Memory B cell (primary cell): Measurements from ENCODE around the gene SLC17A3.
A peak's percentile ranks its signal among the peaks of the same experiment; 100 is the strongest.

Source experiments
- ATAC-seq: fragments of 150-1000 bp; cut with Tn5 transposase; 2 replicates; pipeline ENCODE4 v1.10.0; 2021; ENCODE audit warnings: low read depth, mild to moderate bottlenecking, moderate library complexity
- DNase-seq, 2 donors: peaks; one replicate each; pipeline ENCODE4 v3.0.0; 2022; ENCODE audit warnings: low spot score in 2 of 2
- H3K27ac Mint-ChIP-seq: one replicate; pipeline ENCODE4 v1.8.0; 2022; ENCODE audit warnings: mild to moderate bottlenecking, moderate library complexity, mixed read lengths
- H3K27me3 Mint-ChIP-seq: one replicate; pipeline ENCODE4 v1.8.0; 2022; ENCODE audit warnings: mixed read lengths
- H3K36me3 Mint-ChIP-seq: one replicate; pipeline ENCODE4 v1.8.0; 2022; ENCODE audit warnings: mild to moderate bottlenecking, mixed read lengths
- H3K4me1 Mint-ChIP-seq: one replicate; pipeline ENCODE4 v1.8.0; 2022; ENCODE audit warnings: mixed read lengths
- H3K4me3 Mint-ChIP-seq: one replicate; pipeline ENCODE4 v1.8.0; 2022; ENCODE audit warnings: mild to moderate bottlenecking, moderate library complexity, mixed read lengths
- H3K9me3 Mint-ChIP-seq: one replicate; pipeline ENCODE4 v1.8.0; 2022; ENCODE audit warnings: mixed read lengths

SLC17A3 gene

DNA sequence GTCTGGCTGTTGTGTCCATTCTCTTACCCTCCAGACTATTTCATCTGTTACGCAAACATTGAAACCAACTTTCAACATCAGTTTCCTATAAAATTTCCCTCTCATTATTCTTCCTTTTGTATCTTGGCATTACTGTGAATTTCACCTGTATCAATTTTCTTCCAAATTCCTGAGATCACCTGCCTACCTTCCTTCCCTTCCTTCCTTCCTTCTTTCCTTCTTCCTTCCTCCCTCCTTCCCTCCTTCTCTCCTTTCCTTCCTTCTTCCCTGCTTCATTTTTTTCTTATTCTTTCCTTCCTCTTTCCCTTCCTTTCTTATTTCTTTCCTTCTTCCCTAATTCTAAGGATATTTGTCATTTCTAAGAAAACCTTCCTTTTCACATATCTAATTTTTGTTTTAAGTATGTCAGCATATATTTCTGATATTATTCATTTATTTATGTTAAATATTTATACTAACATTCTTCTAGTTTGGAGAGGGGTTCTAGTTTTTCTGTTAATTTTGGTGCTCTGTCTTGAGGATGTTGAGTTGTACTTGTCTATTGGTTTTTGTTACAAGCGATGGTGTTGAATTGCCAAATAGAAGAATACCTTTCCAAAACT, 4.8 kb upstream of the SLC17A3 start:
- Mint-ChIP-seq H3K27me3 (peaks cover 9% of the 10 kb centered on the region), H3K4me1 (no peaks in the 10 kb centered on the region), H3K4me3 (no peak overlapping the region), H3K9me3 (no peaks in the 10 kb centered on the region), H3K27ac (no peak overlapping the region), H3K36me3 (no peaks in the 10 kb centered on the region)
- DNase-seq: no peak
- no peak for ATAC-seq

DNA sequence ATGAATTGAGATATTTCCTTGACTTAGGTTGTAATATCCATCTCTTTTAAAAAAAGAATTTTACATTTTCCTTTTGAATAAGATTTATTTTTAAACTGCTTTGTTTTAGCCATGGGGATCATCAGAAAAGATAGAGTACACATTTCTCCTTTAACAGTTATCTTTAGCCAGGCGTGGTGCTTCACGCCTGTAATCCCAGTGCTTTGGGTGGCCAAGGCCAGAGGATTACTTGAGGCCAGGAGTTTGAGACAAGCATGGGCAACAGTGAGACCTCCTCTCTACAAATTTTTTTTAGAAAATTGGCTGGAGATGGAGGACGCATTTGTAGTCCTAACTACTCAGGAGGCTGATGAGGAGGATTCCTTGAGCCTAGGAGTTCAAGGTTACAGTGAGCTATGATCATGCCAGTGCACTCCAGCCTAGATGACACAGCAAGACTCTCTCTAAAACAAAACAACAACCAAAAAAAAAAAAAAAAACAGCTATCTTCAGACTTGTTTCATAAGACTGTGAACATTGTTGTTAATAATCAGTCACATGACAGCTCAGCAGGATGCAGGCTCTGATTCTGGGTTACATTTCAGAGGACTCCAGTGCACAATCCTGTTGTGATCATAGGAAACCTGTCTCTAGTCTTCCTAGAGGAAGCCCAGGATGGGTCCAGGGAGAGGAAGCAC, 2.0 kb upstream of the SLC17A3 start:
- H3K9me3 Mint-ChIP-seq: no peaks in the 10 kb centered on the region
- peaks cover 6% of the 10 kb centered on the region for H3K4me1 Mint-ChIP-seq
- H3K36me3 Mint-ChIP-seq: no peaks in the 10 kb centered on the region
- peaks cover 12% of the 10 kb centered on the region for H3K27me3 Mint-ChIP-seq
- H3K4me3 Mint-ChIP-seq: no peak overlapping the region
- ATAC-seq (no peak), DNase-seq (no peak)
- H3K27ac Mint-ChIP-seq: no peak overlapping the region

DNA sequence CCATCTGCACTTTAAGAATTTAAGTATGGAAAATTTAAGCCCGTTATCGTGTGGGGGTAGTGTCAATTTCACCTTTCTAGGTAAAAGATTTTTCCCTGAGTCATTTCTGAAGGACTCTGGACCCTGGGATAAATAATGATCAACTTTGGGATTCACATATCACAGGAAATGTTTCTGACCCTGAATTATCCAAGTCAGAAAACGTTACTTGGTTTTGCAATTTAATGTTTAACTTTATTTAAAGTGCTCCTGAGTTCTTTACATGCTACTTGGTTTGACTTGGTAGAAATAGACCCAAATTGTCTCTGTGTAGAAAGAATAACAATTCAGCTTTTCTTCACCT, 1.5 kb upstream of the SLC17A3 start:
- Mint-ChIP-seq H3K4me1 (peaks cover 6% of the 10 kb centered on the region), H3K4me3 (no peak overlapping the region), H3K27ac (no peak overlapping the region), H3K36me3 (no peaks in the 10 kb centered on the region), H3K27me3 (peaks cover 12% of the 10 kb centered on the region), H3K9me3 (no peaks in the 10 kb centered on the region)
- ATAC-seq (no peak), DNase-seq (no peak)

DNA sequence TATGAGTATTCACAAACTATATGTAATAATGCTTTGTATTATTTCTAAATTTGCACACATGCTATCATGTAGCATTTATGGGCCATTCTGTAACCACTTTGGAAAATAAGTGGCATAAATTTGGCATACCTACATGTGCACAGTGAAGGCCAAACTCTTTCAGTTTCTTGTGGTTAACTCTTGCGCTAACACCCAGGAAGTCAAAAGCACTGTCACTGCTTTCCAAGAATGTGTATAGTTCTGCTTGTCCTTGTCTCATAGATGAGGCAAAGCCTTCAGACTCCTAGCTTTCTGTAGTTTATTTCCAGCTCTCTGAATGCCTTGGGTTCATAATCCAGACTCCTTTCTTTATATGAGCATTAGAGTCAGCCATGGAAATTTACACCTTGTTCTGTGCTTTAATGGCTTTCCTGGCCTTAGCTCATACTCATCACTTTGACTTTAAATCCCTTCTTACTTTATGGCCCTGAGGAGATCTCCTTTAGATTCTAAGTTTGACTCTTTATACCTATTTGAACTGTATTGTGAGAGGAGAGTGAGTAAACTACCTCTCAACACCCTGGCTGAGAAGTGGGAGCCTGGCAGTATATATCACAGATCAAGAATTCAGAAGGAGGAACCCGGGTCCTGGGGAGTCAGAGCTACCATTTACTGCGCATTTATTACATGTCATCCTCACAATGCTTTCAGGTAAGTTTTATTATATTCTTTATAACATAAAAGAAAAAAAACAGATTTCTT, 949 bp upstream of the SLC17A3 start:
- DNase-seq: no peak
- ATAC-seq: no peak
- Mint-ChIP-seq H3K4me1 (peaks cover 6% of the 10 kb centered on the region), H3K27me3 (peaks cover 12% of the 10 kb centered on the region), H3K9me3 (no peaks in the 10 kb centered on the region), H3K36me3 (no peaks in the 10 kb centered on the region), H3K27ac (no peak overlapping the region), H3K4me3 (no peak overlapping the region)

DNA sequence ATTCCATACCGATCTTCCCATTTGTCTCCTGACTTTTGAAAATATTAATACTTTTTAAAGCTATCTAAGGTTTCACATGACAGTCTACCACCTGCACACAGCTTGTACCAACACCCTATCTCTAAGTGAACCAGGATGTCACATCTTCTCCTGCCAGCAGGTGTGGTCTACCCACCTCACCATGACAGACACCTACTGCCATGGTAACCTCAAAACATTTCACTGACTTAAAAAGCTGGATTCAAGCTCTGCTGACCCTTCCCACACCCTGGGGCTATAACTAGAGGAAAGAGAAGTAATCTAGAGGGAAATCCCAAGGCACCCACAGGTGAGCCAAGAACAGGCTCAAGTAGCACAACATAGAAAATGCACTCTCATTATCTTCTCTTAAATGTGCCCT, 1.2 kb downstream of the SLC17A3 start:
- H3K4me1 Mint-ChIP-seq: peaks cover 6% of the 10 kb centered on the region
- H3K36me3 Mint-ChIP-seq: no peaks in the 10 kb centered on the region
- H3K9me3 Mint-ChIP-seq: no peaks in the 10 kb centered on the region
- no peak overlapping the region for H3K4me3 Mint-ChIP-seq
- H3K27ac Mint-ChIP-seq: no peak overlapping the region
- peak; percentile 43 for ATAC-seq
- DNase-seq: no peak
- peaks cover 9% of the 10 kb centered on the region for H3K27me3 Mint-ChIP-seq

DNA sequence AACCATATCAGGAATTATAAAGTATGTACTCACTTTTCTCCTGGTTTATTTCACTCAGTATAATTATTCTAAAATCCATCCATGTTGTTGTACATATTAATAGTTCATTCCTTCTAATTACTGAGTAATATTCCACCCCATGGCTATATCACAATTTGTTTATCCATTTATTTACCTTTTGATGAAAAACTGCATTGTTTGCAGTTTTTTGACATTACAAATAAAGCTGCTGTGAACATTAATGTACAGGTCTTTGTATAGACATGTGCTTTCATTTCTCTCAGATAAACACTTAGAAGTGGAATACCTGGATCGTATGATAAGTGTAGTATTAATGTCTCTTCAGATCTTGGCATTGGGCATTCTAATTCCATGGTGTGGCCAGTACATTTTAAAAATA, 4.2 kb downstream of the SLC17A3 start:
- Mint-ChIP-seq H3K27ac (no peak overlapping the region), H3K36me3 (no peaks in the 10 kb centered on the region), H3K27me3 (peaks cover 2% of the 10 kb centered on the region)

DNA sequence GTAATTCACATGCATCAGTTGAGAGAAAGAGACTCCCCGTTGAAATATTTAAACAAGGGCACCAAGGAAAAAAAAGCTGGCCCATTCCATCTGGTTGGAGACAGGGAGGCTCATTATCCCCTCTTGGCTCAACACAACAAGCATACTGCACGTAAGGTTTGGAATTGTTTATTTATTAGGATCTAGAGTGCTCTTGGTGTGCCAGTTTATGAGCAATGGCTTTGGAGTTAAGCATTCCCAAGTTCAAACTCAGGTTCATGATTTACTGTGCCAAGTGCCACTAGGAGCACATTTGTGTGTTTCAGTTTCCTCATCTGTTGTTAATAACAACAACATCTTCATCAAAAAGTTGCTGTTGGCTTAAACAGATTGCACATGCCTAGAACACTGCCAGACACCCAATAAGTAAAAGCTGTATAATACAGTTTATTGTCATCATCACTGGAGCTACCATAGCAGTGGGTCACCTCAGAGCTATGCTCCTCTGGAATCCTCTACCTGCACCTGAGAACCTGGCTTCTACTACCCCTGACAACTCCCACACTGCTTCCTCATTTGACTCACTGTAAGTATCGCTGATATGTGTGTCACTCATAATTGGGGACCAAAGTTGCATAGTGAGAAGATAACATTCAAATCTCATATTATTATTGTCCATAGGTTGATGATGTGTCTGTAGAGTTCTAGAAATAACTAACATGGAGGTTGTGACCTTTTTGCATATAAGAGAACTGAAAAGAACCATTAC, 5.4 kb downstream of the SLC17A3 start:
- ATAC-seq: no peak
- H3K36me3 Mint-ChIP-seq: no peaks in the 10 kb centered on the region
- DNase-seq: no peak
- H3K9me3 Mint-ChIP-seq: no peaks in the 10 kb centered on the region
- H3K4me1 Mint-ChIP-seq: peaks cover 6% of the 10 kb centered on the region
- H3K27me3 Mint-ChIP-seq: peaks cover 9% of the 10 kb centered on the region
- H3K4me3 Mint-ChIP-seq: no peak overlapping the region
- H3K27ac Mint-ChIP-seq: no peak overlapping the region

More for the DNA sequence above, 4.2 kb downstream of the SLC17A3 start:
- ATAC-seq (no peak), DNase-seq (no peak)
- Mint-ChIP-seq H3K9me3 (no peaks in the 10 kb centered on the region), H3K4me1 (peaks cover 6% of the 10 kb centered on the region), H3K4me3 (no peak overlapping the region)

DNA sequence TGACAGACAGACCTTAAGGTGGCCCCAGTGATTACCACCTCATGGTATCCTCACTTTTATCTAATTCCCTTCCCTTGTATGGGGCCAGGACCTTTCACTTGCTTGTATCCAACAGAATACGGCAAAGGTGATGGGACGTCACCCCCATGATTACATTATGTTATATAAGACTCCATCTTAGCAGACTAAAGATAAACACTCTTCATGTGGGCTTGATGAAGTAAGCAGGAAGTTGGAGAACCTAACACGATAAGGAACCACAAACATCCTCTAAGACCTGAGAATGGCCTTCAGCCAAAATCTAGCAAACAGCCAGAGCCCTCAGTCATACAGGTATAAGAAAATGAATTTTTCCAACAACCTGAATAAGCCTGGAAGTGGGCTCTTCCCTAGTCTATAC, 8.0 kb downstream of the SLC17A3 start:
- H3K36me3 Mint-ChIP-seq: no peaks in the 10 kb centered on the region
- peaks cover 9% of the 10 kb centered on the region for H3K27me3 Mint-ChIP-seq
- H3K9me3 Mint-ChIP-seq: no peaks in the 10 kb centered on the region
- H3K4me3 Mint-ChIP-seq: no peak overlapping the region
- no peak for DNase-seq
- no peak for ATAC-seq
- H3K4me1 Mint-ChIP-seq: no peaks in the 10 kb centered on the region
- H3K27ac Mint-ChIP-seq: no peak overlapping the region

DNA sequence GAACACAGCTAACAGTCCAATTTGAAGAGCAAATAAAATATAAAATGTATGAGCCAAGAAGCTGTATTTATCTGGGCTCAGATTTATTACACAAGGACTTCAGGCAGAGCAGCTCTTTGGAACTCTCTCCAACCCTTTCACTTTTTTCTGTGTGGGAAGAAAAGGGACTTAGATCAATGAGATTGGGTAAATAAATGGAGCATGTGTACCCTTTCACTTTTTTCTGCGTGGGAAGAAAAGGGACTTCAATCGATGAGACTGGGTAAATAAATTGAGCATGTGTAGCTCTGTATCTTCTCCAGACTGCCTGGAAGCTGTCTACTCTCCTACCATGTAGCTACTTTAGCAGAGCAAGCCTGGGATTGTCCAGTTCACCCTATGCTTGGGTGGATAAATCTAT, 10.7 kb downstream of the SLC17A3 start:
- Mint-ChIP-seq H3K27me3 (peaks cover 14% of the 10 kb centered on the region), H3K36me3 (no peaks in the 10 kb centered on the region), H3K4me1 (no peaks in the 10 kb centered on the region), H3K27ac (no peak overlapping the region), H3K9me3 (no peaks in the 10 kb centered on the region), H3K4me3 (no peak overlapping the region)
- DNase-seq (no peak), ATAC-seq (no peak)

DNA sequence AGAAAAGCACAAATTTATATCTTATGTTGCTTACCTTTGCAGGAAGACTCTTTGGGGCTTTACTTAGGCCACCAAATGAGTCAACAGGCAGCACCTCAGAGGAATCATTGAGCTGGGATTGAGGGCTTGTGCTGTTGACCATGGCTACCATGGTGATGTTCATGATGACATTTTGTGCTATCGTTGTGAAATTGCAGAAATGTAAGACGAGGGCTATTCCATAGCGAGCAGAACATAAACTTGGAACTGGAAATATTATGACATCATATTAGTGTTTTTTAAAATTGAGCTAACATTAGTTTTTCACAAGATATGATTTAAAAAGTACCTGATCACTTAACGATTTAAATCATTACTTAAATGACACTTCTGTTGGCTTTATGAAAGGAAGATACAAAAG, 11.8 kb downstream of the SLC17A3 start:
- Mint-ChIP-seq H3K36me3 (no peaks in the 10 kb centered on the region), H3K4me1 (no peaks in the 10 kb centered on the region), H3K27ac (no peak overlapping the region), H3K9me3 (no peaks in the 10 kb centered on the region), H3K4me3 (no peak overlapping the region), H3K27me3 (peaks cover 20% of the 10 kb centered on the region)
- ATAC-seq (no peak), DNase-seq (no peak)

DNA sequence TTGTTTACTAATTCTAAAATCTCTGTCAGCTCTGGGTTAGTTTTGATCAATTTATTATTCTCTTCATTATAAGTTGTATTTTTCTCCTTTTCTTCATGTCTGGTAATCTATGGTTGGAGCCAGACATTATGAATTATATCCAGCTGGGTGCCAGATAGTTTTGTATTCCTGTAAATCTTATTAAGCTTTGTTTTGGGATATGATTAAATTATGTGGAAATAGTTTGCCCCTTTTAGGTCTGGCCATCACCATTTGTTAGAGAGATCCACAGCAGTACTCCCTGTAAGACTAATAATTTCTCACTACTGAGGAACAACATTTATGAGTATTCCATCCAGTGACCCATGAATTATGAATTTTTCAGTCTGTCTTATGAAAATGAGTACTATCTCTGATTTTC, 21.3 kb downstream of the SLC17A3 start:
- Mint-ChIP-seq H3K4me3 (no peak overlapping the region), H3K36me3 (no peaks in the 10 kb centered on the region), H3K9me3 (peaks cover 2% of the 10 kb centered on the region), H3K27ac (no peak overlapping the region), H3K27me3 (peaks cover 7% of the 10 kb centered on the region), H3K4me1 (peaks cover 3% of the 10 kb centered on the region)
- no peak for DNase-seq
- no peak for ATAC-seq

DNA sequence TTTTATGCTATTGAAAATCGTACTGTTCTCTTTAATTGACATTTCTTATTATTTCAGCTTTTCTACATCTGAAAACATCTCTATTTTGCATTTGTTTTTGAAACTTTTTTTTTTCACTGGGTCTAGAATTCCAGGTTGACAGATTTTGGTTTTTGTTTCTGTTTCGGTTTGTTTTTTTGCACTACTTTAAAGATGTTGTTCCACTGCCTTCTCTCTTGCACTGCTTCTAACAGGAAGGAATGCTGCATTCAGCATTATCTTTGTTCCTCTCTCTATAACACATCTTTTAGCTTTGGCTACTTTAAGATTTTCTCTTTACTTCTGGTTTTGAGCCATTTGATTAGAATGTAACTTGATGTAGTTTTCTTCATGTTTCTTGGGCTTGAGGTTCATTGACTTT, 22.1 kb downstream of the SLC17A3 start:
- H3K27me3 Mint-ChIP-seq: peaks cover 9% of the 10 kb centered on the region
- peaks cover 3% of the 10 kb centered on the region for H3K4me1 Mint-ChIP-seq
- no peak for ATAC-seq
- peaks cover 5% of the 10 kb centered on the region for H3K9me3 Mint-ChIP-seq
- no peak for DNase-seq
- no peak overlapping the region for H3K27ac Mint-ChIP-seq
- no peaks in the 10 kb centered on the region for H3K36me3 Mint-ChIP-seq
- H3K4me3 Mint-ChIP-seq: no peak overlapping the region

DNA sequence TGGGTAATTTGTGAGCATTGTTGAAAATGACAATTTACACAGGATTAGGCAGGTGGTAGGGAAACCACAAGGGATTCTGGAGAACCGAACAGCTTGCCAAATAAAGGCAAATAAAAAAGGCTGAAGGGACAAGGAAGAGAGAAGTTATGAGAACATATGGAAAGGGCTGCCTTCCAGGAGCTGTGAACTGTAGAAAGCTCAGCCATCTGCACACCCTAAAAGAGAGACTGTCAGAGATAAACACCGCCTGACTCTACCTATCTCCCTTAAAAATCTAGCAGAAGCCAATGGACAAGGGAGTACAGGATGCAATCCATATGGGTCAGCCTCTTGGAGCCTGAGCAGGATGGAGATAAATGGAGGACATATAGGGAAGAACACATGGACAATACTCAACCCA, 29.5 kb downstream of the SLC17A3 start:
- Mint-ChIP-seq H3K36me3 (peaks cover 2% of the 10 kb centered on the region), H3K4me3 (no peak overlapping the region), H3K27me3 (peaks cover 14% of the 10 kb centered on the region), H3K9me3 (peaks cover 5% of the 10 kb centered on the region), H3K27ac (no peak overlapping the region), H3K4me1 (no peaks in the 10 kb centered on the region)
- ATAC-seq (no peak), DNase-seq (no peak)

DNA sequence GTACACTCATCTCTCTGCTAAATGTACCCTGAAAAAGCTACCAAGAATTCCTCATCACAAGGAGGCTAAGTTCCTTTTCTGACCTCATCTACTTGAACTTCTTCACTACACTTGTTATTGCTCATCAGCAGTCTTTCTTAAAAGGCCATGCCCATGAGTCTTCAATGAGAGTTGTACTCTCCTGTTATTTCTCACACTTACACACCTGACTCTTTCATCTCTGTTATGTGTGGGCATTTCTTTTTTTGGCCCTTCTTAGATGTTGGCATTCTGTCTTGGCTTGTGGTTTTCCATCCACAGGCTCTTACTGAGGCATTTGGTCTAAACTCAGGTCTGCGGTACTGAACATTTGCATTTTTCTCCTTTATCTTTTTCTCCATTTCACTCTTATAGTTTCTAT, 31.5 kb downstream of the SLC17A3 start:
- Mint-ChIP-seq H3K4me3 (no peak overlapping the region), H3K27me3 (peaks cover 14% of the 10 kb centered on the region), H3K27ac (no peak overlapping the region), H3K4me1 (no peaks in the 10 kb centered on the region), H3K9me3 (peaks cover 5% of the 10 kb centered on the region), H3K36me3 (peaks cover 2% of the 10 kb centered on the region)
- ATAC-seq (no peak), DNase-seq (no peak)
